WERI-Rb-1 (cell line): ENCODE data around the gene SPTLC3.

ENCODE experiments used
- DNase-seq: peaks from one replicate; pipeline ENCODE4 v3.0.0-alpha.2; 2020
- H3K27ac ChIP-seq: fragments of 250-450 bp; sonication (Bioruptor Pico); 2 replicates; pipeline ENCODE4 v1.5.1; 2020; ENCODE audit warnings: mild to moderate bottlenecking, moderate library complexity
- H3K27me3 ChIP-seq: fragments of 250-450 bp; sonication (Bioruptor Pico); 2 replicates; pipeline ENCODE4 v1.5.1; 2021; ENCODE audit warnings: mild to moderate bottlenecking, low read depth, moderate library complexity; ENCODE audit not compliant: insufficient read depth, severe bottlenecking
- H3K36me3 ChIP-seq: fragments of 250-450 bp; sonication (Bioruptor Pico); 2 replicates; pipeline ENCODE4 v1.5.1; 2020; ENCODE audit warnings: mild to moderate bottlenecking, moderate library complexity
- H3K4me3 ChIP-seq: 2 replicates; pipeline ENCODE4 v1.5.1; 2011; ENCODE audit warnings: low read depth, mild to moderate bottlenecking, control low read depth, low read length
- H3K9me3 ChIP-seq: fragments of 250-450 bp; sonication (Bioruptor Pico); 2 replicates; pipeline ENCODE4 v1.5.1; 2021; ENCODE audit warnings: mild to moderate bottlenecking, moderate library complexity; ENCODE audit not compliant: severe bottlenecking
- TF ChIP-seq, protein P1 (sequence below): IDR thresholded peaks from 2 replicates; pipeline ENCODE4 v1.5.1; 2011; ENCODE audit warnings: low read depth, mild to moderate bottlenecking, control low read depth, inconsistent platforms, low read length

SPTLC3 gene

DNA sequence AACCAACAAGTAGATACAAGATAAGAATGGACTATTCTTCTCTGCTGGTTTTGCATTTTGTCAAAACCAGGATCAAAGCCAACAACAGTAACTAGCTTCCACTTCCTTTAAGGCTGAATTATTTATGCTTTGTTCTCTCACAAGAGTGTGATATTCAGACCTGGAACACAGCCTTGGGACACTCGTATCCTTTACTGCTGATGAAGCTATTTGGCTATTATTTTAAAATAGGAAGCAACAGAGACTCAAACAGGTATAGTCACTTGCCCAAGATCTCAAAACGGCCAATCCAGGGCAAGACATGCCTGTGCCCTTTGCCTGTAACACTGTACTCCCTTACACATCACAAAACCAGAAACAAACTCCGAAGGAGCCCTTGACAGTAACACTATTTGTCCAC, 19.9 kb downstream of the SPTLC3 start:
- Histone ChIP-seq H3K4me3 (no peak overlapping the region), H3K27me3 (no peaks in the 10 kb centered on the region), H3K9me3 (no peaks in the 10 kb centered on the region), H3K27ac (no peak overlapping the region), H3K36me3 (no peaks in the 10 kb centered on the region)
- DNase-seq: no peak
- TF ChIP-seq, protein P1, sequence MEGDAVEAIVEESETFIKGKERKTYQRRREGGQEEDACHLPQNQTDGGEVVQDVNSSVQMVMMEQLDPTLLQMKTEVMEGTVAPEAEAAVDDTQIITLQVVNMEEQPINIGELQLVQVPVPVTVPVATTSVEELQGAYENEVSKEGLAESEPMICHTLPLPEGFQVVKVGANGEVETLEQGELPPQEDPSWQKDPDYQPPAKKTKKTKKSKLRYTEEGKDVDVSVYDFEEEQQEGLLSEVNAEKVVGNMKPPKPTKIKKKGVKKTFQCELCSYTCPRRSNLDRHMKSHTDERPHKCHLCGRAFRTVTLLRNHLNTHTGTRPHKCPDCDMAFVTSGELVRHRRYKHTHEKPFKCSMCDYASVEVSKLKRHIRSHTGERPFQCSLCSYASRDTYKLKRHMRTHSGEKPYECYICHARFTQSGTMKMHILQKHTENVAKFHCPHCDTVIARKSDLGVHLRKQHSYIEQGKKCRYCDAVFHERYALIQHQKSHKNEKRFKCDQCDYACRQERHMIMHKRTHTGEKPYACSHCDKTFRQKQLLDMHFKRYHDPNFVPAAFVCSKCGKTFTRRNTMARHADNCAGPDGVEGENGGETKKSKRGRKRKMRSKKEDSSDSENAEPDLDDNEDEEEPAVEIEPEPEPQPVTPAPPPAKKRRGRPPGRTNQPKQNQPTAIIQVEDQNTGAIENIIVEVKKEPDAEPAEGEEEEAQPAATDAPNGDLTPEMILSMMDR: no peak

DNA sequence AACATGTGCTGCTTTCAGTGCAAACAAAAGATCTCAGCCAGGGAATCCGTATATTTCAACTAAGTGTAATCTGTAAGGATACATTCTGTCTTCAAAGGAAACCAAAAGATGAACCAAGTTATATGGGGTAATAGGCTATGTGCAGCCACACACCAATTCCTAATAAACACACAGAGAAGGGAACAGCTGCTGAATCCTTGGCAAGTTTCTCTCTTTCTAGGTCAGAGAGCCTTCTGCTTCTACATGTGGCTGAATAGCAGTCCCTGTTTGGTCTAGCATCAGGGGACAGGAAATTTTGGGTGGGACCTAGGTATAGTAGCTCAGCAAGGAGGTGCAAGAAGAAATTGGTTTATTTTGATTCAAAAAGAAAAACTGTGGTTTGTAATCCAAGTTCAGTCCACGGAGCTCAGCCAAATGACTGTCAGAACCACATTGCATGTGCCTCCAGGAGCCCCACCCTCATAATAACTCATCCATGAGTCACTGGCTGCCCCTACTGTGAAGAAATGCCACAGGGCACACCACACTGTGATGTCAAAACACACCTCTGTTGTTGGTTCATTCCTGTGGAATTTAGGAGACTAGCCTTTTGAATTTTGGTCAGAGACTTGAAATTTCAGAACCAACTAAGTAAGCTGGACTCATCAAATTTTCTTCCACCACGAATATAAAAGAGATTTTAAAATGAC, 21.1 kb downstream of the SPTLC3 start:
- TF ChIP-seq, protein P1: no peak
- Histone ChIP-seq H3K9me3 (no peaks in the 10 kb centered on the region), H3K27me3 (no peaks in the 10 kb centered on the region), H3K36me3 (no peaks in the 10 kb centered on the region), H3K27ac (no peak overlapping the region), H3K4me3 (no peak overlapping the region)
- DNase-seq: no peak

DNA sequence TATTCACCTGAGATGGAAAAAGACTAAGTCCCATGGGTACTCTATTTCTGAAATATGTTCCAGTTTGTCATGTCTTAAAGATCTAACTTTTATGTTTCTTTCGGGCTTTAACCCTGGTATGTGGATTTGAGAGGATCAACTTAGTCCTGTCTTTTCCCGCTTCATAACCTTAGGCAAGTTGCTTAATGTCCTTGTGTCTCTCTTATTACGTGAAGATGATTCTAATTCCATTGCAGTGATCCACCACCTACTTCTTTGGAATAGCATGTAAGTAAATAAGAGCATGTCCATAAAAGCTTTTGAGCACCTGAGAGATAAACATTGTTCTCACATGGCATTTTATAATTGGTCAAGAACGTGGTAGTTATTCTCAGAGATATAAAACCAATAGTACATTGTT, 23.0 kb downstream of the SPTLC3 start:
- DNase-seq: no peak
- no peak overlapping the region for H3K4me3 ChIP-seq
- no peaks in the 10 kb centered on the region for H3K9me3 ChIP-seq
- TF ChIP-seq, protein P1: no peak
- no peaks in the 10 kb centered on the region for H3K27me3 ChIP-seq
- H3K36me3 ChIP-seq: no peaks in the 10 kb centered on the region
- H3K27ac ChIP-seq: no peak overlapping the region

DNA sequence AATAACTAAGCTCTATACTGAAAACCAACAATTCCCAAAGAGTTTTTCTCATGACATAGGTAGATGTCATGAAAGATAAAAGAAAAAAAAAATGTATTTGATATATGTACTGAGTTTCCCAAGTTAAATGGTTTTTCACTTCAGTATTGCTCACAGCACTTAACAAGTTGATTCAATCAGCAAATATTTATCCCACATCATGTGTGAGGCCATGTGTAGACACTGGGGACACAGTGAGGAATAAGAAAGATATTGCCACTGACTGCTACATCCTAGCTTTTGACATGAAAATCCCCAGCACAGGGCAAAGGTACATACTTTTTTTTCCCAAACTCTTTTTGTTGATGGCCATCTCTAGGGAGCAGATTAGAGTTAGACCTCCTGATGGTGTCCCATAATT, 25.3 kb downstream of the SPTLC3 start:
- Histone ChIP-seq H3K9me3 (no peaks in the 10 kb centered on the region), H3K27ac (no peak overlapping the region), H3K4me3 (no peak overlapping the region), H3K36me3 (no peaks in the 10 kb centered on the region), H3K27me3 (no peaks in the 10 kb centered on the region)
- TF ChIP-seq, protein P1: no peak
- no peak for DNase-seq

DNA sequence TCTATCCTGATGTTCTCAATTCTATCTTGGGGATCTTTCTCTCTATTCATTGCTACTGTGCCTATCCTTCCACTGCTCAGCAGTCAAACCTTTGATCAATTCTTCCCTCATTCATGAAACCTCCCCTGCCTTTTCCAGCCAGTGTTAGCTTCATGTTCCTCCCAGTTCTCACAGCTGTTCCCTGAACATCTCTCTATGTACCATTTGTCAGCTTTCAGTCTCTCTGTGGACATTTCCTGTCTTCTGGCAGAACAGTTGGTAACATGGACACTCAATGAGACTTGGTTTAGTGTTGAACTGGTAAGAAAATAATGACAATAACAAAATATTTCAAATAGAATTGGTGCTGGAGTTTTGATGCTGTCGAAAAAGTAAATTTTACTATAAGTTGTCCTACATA, 26.2 kb downstream of the SPTLC3 start:
- TF ChIP-seq, protein P1: no peak
- no peak overlapping the region for H3K27ac ChIP-seq

More for the DNA sequence above, 26.2 kb downstream of the SPTLC3 start:
- Histone ChIP-seq H3K27me3 (no peaks in the 10 kb centered on the region), H3K9me3 (no peaks in the 10 kb centered on the region), H3K36me3 (no peaks in the 10 kb centered on the region), H3K4me3 (no peak overlapping the region)
- DNase-seq: no peak
